GM12872 (cell line): ENCODE results near the gene PBX4.

Experiments
- TF ChIP-seq, protein P1 (sequence below): IDR thresholded peaks from 3 replicates; pipeline ENCODE4 v1.5.1; 2011; ENCODE audit warnings: low read depth, mild to moderate bottlenecking, low read length, moderate library complexity; ENCODE audit not compliant: insufficient read depth

PBX4 gene

DNA sequence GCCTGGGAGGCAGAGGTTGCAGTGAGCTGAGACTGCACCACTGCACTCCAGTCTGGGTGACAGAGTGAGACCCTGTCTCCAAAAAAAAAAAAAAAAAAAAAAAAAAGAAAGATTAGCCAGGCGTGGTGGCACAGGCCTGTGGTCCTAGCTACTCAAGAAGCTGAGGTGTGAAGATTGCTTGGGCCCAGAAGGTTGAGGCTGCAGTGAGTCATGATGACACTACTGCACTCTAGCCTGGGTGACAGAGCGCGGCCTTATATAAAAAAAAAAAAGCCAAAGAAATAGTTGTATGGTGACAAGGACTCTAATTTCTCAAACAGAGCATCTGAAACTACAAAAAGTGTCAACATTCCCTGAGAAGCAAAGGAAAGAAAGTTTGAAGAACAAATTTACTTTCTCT is 3.4 kb downstream of the PBX4 start:
- TF ChIP-seq, protein P1, sequence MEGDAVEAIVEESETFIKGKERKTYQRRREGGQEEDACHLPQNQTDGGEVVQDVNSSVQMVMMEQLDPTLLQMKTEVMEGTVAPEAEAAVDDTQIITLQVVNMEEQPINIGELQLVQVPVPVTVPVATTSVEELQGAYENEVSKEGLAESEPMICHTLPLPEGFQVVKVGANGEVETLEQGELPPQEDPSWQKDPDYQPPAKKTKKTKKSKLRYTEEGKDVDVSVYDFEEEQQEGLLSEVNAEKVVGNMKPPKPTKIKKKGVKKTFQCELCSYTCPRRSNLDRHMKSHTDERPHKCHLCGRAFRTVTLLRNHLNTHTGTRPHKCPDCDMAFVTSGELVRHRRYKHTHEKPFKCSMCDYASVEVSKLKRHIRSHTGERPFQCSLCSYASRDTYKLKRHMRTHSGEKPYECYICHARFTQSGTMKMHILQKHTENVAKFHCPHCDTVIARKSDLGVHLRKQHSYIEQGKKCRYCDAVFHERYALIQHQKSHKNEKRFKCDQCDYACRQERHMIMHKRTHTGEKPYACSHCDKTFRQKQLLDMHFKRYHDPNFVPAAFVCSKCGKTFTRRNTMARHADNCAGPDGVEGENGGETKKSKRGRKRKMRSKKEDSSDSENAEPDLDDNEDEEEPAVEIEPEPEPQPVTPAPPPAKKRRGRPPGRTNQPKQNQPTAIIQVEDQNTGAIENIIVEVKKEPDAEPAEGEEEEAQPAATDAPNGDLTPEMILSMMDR: no peak

DNA sequence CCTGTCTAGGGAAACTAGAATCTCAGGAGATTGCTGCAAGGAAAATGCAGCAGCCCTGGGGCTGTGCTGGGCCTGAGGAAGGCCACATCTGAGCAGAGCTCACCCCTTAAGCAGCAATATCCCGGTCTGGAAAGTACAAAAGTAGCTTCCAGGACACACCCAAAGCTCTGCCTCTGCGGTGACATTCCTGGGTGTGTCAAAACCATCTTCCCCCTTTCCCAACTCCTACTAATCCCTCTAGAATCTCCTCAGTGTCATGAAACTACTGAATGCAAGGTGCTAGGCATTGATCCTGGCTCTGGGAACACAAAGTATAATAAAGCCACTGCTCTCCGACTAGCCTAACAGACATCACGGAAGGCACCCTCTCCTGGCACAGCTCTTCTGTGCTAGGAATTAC is 5.0 kb downstream of the PBX4 start:
- TF ChIP-seq, protein P1: no peak

DNA sequence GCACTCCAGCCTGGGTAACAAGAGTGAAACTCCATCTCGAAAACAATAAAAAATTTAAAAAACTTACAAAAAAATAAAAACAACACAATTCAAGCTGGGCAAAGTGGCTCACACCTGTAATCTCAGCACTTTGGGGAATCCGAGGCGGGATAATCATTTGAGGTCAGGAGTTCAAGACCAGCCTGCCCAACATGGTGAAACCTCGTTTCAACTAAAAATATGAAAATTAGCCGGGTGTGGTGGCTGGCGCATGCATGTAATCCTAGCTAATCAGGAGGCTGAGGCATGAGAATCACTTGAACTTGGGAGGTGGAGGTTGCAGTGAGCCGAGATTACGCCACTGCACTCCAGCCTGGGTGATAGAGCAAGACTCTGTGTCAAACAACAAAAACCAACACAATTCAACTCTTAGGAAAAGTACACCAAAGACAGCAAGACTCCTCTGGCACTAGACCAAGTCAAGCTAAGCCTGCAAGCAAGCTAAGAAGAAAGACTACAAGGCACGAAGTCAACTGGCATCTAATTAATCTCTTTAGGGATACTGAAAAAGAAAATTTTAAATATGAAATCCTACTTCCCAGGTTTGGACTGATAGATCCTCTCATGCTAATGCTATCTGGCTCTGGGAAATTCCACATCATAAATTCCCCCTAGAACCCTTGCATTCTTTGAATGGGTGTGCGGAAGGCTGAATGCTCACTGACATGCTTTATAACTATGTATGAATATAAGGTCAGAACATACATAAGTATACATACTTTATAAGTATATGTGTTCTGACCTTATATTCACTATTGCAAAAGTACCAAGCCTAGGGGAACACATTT is 7.9 kb downstream of the PBX4 start:
- TF ChIP-seq, protein P1: no peak

DNA sequence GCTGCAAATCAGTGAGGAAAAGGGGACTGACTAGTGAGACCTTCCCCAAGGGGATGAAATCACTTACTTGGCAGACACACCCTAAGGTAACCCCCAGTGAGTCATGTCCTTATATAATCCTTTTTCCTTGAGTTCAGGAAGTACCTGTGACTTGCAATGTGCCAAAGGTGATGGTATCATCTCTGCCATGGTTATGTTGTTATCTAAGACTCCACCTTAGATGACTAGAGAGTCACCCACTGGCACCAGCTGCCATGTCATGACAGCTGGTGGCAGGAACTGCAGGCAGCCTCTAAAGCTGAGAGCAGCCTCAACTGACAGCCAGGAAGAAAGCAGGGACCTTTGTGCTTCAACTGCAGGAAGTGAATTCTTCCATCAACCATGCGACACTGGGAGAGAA is 12.5 kb downstream of the PBX4 start:
- TF ChIP-seq, protein P1: no peak

DNA sequence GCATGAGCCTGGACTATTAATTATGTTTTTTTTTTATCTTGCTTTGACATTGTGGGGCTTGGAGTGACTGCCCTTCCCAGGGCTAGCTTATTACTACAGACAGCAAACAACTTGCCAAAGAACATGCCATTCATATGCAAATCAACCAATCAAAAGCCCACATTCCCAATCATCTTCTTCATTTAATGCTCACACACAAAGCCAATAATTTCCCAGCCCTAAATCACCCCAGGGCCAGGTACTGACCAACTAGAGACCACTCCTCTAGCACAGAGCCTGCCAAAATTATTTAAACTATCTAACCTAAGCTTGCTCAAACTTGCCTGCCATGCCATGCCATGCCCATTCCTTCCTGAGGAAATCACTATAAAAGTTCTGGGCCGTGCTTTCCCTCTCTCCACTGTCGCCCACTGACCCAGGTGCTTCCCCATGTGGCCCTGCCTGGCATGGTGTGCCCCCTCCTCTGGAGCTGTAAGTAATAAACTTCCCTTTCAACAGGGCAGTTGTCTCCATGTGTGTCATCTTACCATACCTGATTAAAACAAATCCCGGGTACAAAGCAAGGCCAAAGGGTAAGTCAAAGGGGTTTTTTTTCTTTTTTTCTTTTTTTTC is 15.7 kb downstream of the PBX4 start:
- TF ChIP-seq, protein P1: no peak

DNA sequence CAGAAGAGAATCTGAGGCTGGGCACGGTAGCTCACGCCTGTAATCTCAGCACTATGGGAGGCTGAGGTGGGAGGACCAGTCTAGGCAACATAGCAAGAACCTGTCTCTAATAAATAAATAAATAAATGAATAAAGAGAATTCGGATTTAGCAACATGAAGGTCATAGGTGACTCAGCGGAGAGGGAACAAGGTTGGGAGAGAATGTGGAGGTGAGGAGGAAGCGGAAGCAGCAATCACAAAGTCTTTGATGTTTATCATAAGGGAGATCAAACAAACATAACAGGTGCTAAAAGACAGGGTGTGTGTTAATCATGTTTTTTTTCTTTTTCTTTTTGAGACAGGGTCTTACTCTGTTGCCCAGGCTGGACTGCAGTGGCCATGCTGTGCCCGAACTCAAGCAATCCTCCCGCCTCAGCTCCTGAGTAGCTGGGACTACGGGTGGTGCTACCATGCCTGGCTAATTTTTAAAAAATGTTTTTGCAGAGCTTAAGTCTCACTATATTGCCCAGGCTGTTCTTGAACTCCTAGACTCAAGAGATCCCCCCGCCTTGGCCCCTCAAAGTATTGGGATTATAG is 16.3 kb downstream of the PBX4 start:
- TF ChIP-seq, protein P1: no peak

DNA sequence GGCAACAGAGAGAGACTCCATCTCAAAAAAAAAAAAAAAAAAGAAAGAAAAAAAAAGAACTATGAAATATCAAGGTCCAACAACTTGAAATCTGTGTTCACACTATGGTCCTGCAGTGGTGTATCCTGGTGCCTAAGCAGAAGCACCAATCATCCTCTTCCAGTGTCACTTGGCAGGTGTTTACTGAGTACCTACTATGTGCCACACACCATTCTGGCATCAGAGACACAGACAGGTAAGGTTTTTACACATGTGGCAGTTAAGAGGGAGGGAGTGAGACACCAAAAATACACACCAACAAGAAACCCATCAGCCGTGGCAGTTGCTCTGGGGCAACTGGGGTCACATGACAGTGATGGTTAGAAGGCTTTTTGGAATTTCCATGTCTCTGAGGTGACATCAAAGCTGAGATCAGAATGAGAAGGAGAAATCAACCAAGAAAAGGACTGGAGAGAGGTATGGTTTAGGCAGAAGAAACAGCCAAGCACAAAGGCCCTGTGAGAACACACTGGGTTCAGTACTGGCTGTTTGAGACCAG is 17.6 kb downstream of the PBX4 start:
- TF ChIP-seq, protein P1: no peak
